HEK293 (cell line): Measurements from ENCODE around the gene RBBP5.

Experiments used
- TCF7L2 ChIP-seq: IDR thresholded peaks from 2 replicates; pipeline ENCODE4 v1.6.1; 2011; ENCODE audit warnings: low read depth, mild to moderate bottlenecking, inconsistent platforms, low read length, moderate library complexity, borderline replicate concordance
- ZBTB20 ChIP-seq: fragments of 450-650 bp; formaldehyde crosslinking; IDR thresholded peaks from 2 replicates; pipeline ENCODE4 v1.5.1; 2016; ENCODE audit warnings: missing biosample characterization, missing genetic modification characterization
- ZNF138 ChIP-seq: fragments of 450-650 bp; formaldehyde crosslinking; IDR thresholded peaks from 2 replicates; pipeline ENCODE4 v1.5.1; 2016; ENCODE audit warnings: missing biosample characterization, missing genetic modification characterization, borderline replicate concordance
- ZNF341 ChIP-seq: fragments of 450-650 bp; formaldehyde crosslinking; IDR thresholded peaks from 2 replicates; pipeline ENCODE4; 2016; ENCODE audit warnings: low read depth, missing biosample characterization, missing genetic modification characterization
- ZNF530 ChIP-seq: fragments of 450-650 bp; formaldehyde crosslinking; IDR thresholded peaks from 2 replicates; pipeline ENCODE4 v1.5.1; 2016; ENCODE audit warnings: low read depth, missing biosample characterization, missing genetic modification characterization
- ZXDB ChIP-seq: fragments of 450-650 bp; formaldehyde crosslinking; IDR thresholded peaks from 2 replicates; pipeline ENCODE4 v1.5.1; 2016; ENCODE audit warnings: missing biosample characterization, missing genetic modification characterization
- TF ChIP-seq, protein P1 (sequence below): fragments of 450-650 bp; formaldehyde crosslinking; IDR thresholded peaks from 2 replicates; pipeline ENCODE4 v1.5.1; 2016; ENCODE audit warnings: missing biosample characterization, missing genetic modification characterization
- TF ChIP-seq, protein P2 (sequence below): fragments of 450-650 bp; formaldehyde crosslinking; IDR thresholded peaks from 2 replicates; pipeline ENCODE4 v1.5.1; 2016; ENCODE audit warnings: missing biosample characterization, missing genetic modification characterization, low read depth
- TF ChIP-seq, protein P3 (sequence below): fragments of 450-650 bp; formaldehyde crosslinking; IDR thresholded peaks from 2 replicates; pipeline ENCODE4 v1.5.1; 2016; ENCODE audit warnings: missing biosample characterization, missing genetic modification characterization
- TF ChIP-seq, protein P4 (sequence below): fragments of 450-650 bp; formaldehyde crosslinking; IDR thresholded peaks from 2 replicates; pipeline ENCODE4 v1.5.1; 2017; ENCODE audit warnings: missing biosample characterization, missing genetic modification characterization
- TF ChIP-seq, protein P5 (sequence below): fragments of 450-650 bp; formaldehyde crosslinking; IDR thresholded peaks from 2 replicates; pipeline ENCODE4 v1.5.1; 2016; ENCODE audit warnings: missing biosample characterization, missing genetic modification characterization
- TF ChIP-seq, protein P6 (sequence below): fragments of 450-650 bp; formaldehyde crosslinking; IDR thresholded peaks from 2 replicates; pipeline ENCODE4 v1.5.1; 2016; ENCODE audit warnings: missing biosample characterization, missing genetic modification characterization, borderline replicate concordance

DNA sequence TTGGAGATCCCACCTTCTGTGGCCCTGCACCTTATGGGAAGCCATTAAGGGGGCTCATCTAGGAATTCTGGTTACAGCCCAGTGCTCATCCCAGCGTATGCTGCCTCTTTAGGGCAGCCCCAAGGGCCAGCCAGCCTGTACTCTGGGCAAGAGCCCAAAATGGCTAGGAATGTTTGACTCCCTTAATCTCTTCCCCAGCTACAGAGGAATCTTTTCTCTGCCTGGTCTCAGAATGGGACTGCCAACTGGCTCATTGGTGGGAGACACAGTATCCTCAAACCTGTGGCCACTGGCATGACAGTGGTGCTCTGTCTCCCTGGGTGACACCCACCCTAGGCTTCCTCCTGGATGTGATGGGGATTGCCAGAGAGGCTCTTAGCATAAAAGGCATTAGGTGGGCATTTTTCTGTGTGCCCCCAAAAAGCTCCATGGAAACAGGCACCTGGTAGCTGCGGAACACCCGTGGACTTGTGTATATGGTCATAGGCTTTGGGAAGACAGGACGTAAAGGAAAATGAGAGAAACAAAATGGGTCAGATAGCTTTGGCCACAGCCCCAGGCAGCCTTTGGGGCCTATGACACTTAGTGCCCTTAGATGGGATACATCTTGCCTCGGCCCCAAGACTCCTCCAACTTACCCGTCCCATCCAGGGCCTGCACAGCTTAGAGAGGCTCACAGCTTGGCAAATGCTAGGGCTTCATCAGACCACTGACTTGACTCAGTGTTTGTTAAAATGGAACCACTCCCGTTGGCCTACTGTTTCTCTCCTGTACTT, 44.4 kb downstream of the RBBP5 start:
- TF ChIP-seq, protein P1, sequence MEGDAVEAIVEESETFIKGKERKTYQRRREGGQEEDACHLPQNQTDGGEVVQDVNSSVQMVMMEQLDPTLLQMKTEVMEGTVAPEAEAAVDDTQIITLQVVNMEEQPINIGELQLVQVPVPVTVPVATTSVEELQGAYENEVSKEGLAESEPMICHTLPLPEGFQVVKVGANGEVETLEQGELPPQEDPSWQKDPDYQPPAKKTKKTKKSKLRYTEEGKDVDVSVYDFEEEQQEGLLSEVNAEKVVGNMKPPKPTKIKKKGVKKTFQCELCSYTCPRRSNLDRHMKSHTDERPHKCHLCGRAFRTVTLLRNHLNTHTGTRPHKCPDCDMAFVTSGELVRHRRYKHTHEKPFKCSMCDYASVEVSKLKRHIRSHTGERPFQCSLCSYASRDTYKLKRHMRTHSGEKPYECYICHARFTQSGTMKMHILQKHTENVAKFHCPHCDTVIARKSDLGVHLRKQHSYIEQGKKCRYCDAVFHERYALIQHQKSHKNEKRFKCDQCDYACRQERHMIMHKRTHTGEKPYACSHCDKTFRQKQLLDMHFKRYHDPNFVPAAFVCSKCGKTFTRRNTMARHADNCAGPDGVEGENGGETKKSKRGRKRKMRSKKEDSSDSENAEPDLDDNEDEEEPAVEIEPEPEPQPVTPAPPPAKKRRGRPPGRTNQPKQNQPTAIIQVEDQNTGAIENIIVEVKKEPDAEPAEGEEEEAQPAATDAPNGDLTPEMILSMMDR (tag by site-specific recombination), result no peak
- TF ChIP-seq ZBTB20 (no peak), ZNF341 (tag by site-specific recombination) (no peak), TCF7L2 (no peak), ZNF138 (tag by site-specific recombination) (no peak), ZXDB (tag by site-specific recombination) (no peak), ZNF530 (no peak)
- TF ChIP-seq, protein P2, sequence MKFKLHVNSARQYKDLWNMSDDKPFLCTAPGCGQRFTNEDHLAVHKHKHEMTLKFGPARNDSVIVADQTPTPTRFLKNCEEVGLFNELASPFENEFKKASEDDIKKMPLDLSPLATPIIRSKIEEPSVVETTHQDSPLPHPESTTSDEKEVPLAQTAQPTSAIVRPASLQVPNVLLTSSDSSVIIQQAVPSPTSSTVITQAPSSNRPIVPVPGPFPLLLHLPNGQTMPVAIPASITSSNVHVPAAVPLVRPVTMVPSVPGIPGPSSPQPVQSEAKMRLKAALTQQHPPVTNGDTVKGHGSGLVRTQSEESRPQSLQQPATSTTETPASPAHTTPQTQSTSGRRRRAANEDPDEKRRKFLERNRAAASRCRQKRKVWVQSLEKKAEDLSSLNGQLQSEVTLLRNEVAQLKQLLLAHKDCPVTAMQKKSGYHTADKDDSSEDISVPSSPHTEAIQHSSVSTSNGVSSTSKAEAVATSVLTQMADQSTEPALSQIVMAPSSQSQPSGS (tag by site-specific recombination), result no peak
- TF ChIP-seq, protein P3, sequence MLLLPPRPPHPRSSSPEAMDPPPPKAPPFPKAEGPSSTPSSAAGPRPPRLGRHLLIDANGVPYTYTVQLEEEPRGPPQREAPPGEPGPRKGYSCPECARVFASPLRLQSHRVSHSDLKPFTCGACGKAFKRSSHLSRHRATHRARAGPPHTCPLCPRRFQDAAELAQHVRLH (tag by site-specific recombination), result no peak
- TF ChIP-seq, protein P4, sequence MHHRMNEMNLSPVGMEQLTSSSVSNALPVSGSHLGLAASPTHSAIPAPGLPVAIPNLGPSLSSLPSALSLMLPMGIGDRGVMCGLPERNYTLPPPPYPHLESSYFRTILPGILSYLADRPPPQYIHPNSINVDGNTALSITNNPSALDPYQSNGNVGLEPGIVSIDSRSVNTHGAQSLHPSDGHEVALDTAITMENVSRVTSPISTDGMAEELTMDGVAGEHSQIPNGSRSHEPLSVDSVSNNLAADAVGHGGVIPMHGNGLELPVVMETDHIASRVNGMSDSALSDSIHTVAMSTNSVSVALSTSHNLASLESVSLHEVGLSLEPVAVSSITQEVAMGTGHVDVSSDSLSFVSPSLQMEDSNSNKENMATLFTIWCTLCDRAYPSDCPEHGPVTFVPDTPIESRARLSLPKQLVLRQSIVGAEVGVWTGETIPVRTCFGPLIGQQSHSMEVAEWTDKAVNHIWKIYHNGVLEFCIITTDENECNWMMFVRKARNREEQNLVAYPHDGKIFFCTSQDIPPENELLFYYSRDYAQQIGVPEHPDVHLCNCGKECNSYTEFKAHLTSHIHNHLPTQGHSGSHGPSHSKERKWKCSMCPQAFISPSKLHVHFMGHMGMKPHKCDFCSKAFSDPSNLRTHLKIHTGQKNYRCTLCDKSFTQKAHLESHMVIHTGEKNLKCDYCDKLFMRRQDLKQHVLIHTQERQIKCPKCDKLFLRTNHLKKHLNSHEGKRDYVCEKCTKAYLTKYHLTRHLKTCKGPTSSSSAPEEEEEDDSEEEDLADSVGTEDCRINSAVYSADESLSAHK, result no peak
- TF ChIP-seq, protein P5, sequence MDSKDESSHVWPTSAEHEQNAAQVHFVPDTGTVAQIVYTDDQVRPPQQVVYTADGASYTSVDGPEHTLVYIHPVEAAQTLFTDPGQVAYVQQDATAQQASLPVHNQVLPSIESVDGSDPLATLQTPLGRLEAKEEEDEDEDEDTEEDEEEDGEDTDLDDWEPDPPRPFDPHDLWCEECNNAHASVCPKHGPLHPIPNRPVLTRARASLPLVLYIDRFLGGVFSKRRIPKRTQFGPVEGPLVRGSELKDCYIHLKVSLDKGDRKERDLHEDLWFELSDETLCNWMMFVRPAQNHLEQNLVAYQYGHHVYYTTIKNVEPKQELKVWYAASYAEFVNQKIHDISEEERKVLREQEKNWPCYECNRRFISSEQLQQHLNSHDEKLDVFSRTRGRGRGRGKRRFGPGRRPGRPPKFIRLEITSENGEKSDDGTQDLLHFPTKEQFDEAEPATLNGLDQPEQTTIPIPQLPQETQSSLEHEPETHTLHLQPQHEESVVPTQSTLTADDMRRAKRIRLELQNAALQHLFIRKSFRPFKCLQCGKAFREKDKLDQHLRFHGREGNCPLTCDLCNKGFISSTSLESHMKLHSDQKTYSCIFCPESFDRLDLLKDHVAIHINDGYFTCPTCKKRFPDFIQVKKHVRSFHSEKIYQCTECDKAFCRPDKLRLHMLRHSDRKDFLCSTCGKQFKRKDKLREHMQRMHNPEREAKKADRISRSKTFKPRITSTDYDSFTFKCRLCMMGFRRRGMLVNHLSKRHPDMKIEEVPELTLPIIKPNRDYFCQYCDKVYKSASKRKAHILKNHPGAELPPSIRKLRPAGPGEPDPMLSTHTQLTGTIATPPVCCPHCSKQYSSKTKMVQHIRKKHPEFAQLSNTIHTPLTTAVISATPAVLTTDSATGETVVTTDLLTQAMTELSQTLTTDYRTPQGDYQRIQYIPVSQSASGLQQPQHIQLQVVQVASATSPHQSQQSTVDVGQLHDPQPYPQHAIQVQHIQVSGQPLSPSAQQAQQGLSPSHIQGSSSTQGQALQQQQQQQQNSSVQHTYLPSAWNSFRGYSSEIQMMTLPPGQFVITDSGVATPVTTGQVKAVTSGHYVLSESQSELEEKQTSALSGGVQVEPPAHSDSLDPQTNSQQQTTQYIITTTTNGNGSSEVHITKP (tag by site-specific recombination), result no peak
- TF ChIP-seq, protein P6, sequence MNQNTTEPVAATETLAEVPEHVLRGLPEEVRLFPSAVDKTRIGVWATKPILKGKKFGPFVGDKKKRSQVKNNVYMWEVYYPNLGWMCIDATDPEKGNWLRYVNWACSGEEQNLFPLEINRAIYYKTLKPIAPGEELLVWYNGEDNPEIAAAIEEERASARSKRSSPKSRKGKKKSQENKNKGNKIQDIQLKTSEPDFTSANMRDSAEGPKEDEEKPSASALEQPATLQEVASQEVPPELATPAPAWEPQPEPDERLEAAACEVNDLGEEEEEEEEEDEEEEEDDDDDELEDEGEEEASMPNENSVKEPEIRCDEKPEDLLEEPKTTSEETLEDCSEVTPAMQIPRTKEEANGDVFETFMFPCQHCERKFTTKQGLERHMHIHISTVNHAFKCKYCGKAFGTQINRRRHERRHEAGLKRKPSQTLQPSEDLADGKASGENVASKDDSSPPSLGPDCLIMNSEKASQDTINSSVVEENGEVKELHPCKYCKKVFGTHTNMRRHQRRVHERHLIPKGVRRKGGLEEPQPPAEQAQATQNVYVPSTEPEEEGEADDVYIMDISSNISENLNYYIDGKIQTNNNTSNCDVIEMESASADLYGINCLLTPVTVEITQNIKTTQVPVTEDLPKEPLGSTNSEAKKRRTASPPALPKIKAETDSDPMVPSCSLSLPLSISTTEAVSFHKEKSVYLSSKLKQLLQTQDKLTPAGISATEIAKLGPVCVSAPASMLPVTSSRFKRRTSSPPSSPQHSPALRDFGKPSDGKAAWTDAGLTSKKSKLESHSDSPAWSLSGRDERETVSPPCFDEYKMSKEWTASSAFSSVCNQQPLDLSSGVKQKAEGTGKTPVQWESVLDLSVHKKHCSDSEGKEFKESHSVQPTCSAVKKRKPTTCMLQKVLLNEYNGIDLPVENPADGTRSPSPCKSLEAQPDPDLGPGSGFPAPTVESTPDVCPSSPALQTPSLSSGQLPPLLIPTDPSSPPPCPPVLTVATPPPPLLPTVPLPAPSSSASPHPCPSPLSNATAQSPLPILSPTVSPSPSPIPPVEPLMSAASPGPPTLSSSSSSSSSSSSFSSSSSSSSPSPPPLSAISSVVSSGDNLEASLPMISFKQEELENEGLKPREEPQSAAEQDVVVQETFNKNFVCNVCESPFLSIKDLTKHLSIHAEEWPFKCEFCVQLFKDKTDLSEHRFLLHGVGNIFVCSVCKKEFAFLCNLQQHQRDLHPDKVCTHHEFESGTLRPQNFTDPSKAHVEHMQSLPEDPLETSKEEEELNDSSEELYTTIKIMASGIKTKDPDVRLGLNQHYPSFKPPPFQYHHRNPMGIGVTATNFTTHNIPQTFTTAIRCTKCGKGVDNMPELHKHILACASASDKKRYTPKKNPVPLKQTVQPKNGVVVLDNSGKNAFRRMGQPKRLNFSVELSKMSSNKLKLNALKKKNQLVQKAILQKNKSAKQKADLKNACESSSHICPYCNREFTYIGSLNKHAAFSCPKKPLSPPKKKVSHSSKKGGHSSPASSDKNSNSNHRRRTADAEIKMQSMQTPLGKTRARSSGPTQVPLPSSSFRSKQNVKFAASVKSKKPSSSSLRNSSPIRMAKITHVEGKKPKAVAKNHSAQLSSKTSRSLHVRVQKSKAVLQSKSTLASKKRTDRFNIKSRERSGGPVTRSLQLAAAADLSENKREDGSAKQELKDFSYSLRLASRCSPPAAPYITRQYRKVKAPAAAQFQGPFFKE (tag by site-specific recombination), result no peak
